ENCODE results near the gene RELN. TPM values are rescaled to one million over a fixed set of nuclear protein-coding genes. Genes with fewer than 3 reads are reported as not detected.
"Not testable (repeated sequence)": the region's sequence is repeated elsewhere in the genome, so short reads cannot be mapped to it uniquely, and the experiment has no call there.

Gene RELN
- total RNA-seq, 1 experiment from 2014 or later = 0.10 TPM

DNA sequence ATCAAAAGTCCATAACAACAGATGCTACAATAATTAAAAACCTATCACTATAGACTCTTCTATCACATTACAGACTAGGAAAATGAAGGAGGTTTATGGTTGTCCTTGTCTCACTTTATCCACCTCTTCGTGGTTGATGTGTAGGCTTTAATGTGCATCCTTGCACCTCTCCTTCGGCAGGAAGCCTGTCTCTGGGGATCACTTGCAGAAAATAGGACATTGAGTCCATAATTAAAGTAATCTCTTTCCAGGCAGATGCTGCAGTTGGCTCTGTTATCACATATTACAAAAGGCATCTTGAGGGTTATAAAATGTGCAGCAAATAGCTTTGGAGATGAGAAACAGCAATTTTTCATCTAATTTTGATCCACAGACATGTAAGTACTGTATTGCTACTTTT lies 168.4 kb downstream of the RELN start:
- in situ Hi-C loops (cut with HindIII; ENCODE audit: low pct_unique_long_range_greater_than_20kb, low sequenced_read_pairs) = no loop called here
- BruUV-seq (replicated peaks) = no TSS peak
- H3K4me1 ChIP-seq (ENCODE audit: control insufficient read depth, insufficient read depth, low read length) = no peaks in the 10 kb centered on the region
- no peaks in the 10 kb centered on the region for H3K9me3 ChIP-seq (ENCODE audit: control insufficient read depth, insufficient read depth, low read depth, low read length)
- H3K27ac ChIP-seq (ENCODE audit: low read length) = no peak overlapping the region
- POLR2A ChIA-PET = no interaction called here
- DNase-seq (ENCODE audit: low read depth, low spot score) (no peak), ATAC-seq (no peak)
- TF ChIP-seq, protein P1, sequence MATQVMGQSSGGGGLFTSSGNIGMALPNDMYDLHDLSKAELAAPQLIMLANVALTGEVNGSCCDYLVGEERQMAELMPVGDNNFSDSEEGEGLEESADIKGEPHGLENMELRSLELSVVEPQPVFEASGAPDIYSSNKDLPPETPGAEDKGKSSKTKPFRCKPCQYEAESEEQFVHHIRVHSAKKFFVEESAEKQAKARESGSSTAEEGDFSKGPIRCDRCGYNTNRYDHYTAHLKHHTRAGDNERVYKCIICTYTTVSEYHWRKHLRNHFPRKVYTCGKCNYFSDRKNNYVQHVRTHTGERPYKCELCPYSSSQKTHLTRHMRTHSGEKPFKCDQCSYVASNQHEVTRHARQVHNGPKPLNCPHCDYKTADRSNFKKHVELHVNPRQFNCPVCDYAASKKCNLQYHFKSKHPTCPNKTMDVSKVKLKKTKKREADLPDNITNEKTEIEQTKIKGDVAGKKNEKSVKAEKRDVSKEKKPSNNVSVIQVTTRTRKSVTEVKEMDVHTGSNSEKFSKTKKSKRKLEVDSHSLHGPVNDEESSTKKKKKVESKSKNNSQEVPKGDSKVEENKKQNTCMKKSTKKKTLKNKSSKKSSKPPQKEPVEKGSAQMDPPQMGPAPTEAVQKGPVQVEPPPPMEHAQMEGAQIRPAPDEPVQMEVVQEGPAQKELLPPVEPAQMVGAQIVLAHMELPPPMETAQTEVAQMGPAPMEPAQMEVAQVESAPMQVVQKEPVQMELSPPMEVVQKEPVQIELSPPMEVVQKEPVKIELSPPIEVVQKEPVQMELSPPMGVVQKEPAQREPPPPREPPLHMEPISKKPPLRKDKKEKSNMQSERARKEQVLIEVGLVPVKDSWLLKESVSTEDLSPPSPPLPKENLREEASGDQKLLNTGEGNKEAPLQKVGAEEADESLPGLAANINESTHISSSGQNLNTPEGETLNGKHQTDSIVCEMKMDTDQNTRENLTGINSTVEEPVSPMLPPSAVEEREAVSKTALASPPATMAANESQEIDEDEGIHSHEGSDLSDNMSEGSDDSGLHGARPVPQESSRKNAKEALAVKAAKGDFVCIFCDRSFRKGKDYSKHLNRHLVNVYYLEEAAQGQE (IDR thresholded peaks at IDR 0.05; ENCODE audit: insufficient read depth in 1 of 2, low read depth in 2 of 2, low read length in 1 of 2) = no peak
- TF ChIP-seq POLR2AphosphoS5 (IDR thresholded peaks at IDR 0.05; ENCODE audit: low read depth, low read length) = no peak
- TF ChIP-seq, protein P2, sequence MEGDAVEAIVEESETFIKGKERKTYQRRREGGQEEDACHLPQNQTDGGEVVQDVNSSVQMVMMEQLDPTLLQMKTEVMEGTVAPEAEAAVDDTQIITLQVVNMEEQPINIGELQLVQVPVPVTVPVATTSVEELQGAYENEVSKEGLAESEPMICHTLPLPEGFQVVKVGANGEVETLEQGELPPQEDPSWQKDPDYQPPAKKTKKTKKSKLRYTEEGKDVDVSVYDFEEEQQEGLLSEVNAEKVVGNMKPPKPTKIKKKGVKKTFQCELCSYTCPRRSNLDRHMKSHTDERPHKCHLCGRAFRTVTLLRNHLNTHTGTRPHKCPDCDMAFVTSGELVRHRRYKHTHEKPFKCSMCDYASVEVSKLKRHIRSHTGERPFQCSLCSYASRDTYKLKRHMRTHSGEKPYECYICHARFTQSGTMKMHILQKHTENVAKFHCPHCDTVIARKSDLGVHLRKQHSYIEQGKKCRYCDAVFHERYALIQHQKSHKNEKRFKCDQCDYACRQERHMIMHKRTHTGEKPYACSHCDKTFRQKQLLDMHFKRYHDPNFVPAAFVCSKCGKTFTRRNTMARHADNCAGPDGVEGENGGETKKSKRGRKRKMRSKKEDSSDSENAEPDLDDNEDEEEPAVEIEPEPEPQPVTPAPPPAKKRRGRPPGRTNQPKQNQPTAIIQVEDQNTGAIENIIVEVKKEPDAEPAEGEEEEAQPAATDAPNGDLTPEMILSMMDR (IDR thresholded peaks at IDR 0.05) = no peak
- no peak for TF ChIP-seq TCF7L2 (IDR thresholded peaks at IDR 0.05; ENCODE audit: low read depth, low read length)
- no peak for TF ChIP-seq SIN3A (IDR thresholded peaks at IDR 0.05; ENCODE audit: borderline replicate concordance, insufficient read depth, low read depth, low read length)
- H3K36me3 ChIP-seq (ENCODE audit: control insufficient read depth, insufficient read depth, low read length) = no peaks in the 10 kb centered on the region
- H3K4me3 ChIP-seq (ENCODE audit: low read depth in 2 of 2, low read length in 2 of 2) = no peak overlapping the region
- H3K27me3 ChIP-seq (ENCODE audit: control insufficient read depth, insufficient read depth, low read length) = no peaks in the 10 kb centered on the region
- intact Hi-C loops (cut with micrococcal nuclease; ENCODE audit: unreplicated experiment) = no loop called here
- CTCF ChIA-PET = no interaction called here

DNA sequence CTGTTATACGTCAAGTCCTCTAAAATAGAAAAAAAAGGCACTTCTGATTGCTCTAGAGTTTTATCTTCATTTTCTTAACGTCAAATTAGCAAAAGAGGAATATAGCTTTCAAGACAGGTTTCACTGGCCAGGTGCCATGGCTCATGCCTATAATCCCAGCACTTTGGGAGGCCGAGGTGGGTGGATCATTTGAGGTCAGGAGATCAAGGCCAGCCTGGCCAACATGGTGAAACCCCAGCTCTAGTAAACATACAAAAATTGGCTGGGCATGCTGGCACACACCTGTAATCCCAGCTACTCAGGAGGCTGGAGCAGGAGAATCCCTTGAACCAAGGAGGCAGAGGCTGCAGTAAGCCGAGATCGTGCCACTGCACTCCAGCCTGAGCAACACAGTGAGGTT lies 173.5 kb downstream of the RELN start:
- ATAC-seq; H3K4me1 ChIP-seq (ENCODE audit: control insufficient read depth, insufficient read depth, low read length); H3K27ac ChIP-seq (ENCODE audit: low read length); H3K4me3 ChIP-seq (ENCODE audit: low read depth in 2 of 2, low read length in 2 of 2); DNase-seq (ENCODE audit: low read depth, low spot score); BruUV-seq (replicated peaks); intact Hi-C loops (cut with micrococcal nuclease; ENCODE audit: unreplicated experiment); H3K27me3 ChIP-seq (ENCODE audit: control insufficient read depth, insufficient read depth, low read length); H3K9me3 ChIP-seq (ENCODE audit: control insufficient read depth, insufficient read depth, low read depth, low read length); CTCF ChIA-PET; POLR2A ChIA-PET; H3K36me3 ChIP-seq (ENCODE audit: control insufficient read depth, insufficient read depth, low read length); in situ Hi-C loops (cut with HindIII; ENCODE audit: low pct_unique_long_range_greater_than_20kb, low sequenced_read_pairs): not testable (repeated sequence)

DNA sequence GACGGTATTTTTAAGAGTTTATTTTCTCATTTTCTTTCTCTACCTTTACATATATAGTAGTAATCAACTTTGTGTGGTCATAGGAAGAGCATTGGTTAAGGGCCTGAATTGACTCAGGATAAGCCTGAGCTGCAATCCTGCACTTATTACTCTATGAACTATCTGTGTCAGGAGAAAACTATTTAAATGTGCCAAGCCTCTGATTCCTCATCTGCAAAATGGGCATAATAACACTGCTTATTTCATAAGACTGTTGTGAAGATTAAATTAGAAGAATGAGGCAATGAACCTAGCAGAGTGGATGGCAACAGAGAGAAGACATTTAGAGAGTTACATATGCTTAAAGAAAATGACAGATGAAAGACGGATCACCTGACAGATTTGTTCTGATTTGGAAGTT lies 175.5 kb downstream of the RELN start:
- H3K36me3 ChIP-seq (ENCODE audit: control insufficient read depth, insufficient read depth, low read length) = no peaks in the 10 kb centered on the region
- H3K27me3 ChIP-seq (ENCODE audit: control insufficient read depth, insufficient read depth, low read length) = no peaks in the 10 kb centered on the region
- ATAC-seq = no peak
- H3K4me1 ChIP-seq (ENCODE audit: control insufficient read depth, insufficient read depth, low read length) = no peaks in the 10 kb centered on the region
- H3K4me3 ChIP-seq (ENCODE audit: low read depth in 2 of 2, low read length in 2 of 2) = no peak overlapping the region
- H3K27ac ChIP-seq (ENCODE audit: low read length) = no peak overlapping the region
- no peak for DNase-seq (ENCODE audit: low read depth, low spot score)
- intact Hi-C loops (cut with micrococcal nuclease; ENCODE audit: unreplicated experiment) = no loop called here
- BruUV-seq (replicated peaks) = no TSS peak
- TF ChIP-seq, protein P1 (IDR thresholded peaks at IDR 0.05; ENCODE audit: insufficient read depth in 1 of 2, low read depth in 2 of 2, low read length in 1 of 2) = no peak
- POLR2A ChIA-PET = no interaction called here
- in situ Hi-C loops (cut with HindIII; ENCODE audit: low pct_unique_long_range_greater_than_20kb, low sequenced_read_pairs) = no loop called here
- H3K9me3 ChIP-seq (ENCODE audit: control insufficient read depth, insufficient read depth, low read depth, low read length) = no peaks in the 10 kb centered on the region
- CTCF ChIA-PET = no interaction called here

All from Panc1 (cell line).